Neural crest cell (in vitro differentiated cells): ENCODE results near the gene FAM234A. TPM values are rescaled to one million over a fixed set of nuclear protein-coding genes. Genes with fewer than 3 reads are reported as not detected.
A peak's percentile ranks its signal among the peaks of the same experiment; 100 is the strongest.

Experiments
- DNase-seq: peaks from one replicate; pipeline ENCODE4 v3.0.0; 2021; ENCODE audit warnings: low read depth, mixed read lengths, low spot score
- H3K27ac Mint-ChIP-seq: one replicate; pipeline ENCODE4 v1.8.0; 2021; ENCODE audit warnings: mild to moderate bottlenecking, mixed read lengths; ENCODE audit not compliant: unreplicated experiment
- H3K27me3 Mint-ChIP-seq: 2 replicates; pipeline ENCODE4 v1.8.0; 2021; ENCODE audit warnings: low read depth, mild to moderate bottlenecking, mixed read lengths
- H3K36me3 Mint-ChIP-seq: 2 replicates; pipeline ENCODE4 v1.8.0; 2021; ENCODE audit warnings: low read depth, mild to moderate bottlenecking, mixed read lengths
- H3K4me1 Mint-ChIP-seq: 2 replicates; pipeline ENCODE4 v1.8.0; 2021; ENCODE audit warnings: mixed read lengths
- H3K4me3 Mint-ChIP-seq: one replicate; pipeline ENCODE4 v1.8.0; 2021; ENCODE audit warnings: mild to moderate bottlenecking, mixed read lengths
- H3K9me3 Mint-ChIP-seq: 2 replicates; pipeline ENCODE4 v1.8.0; 2021; ENCODE audit warnings: mixed read lengths
- CTCF ChIP-seq: fragments of 200-600 bp; sonication (generic); conservative IDR thresholded peaks from 2 replicates; pipeline ENCODE4 v1.5.0; 2021; ENCODE audit warnings: antibody characterized with exemption, mild to moderate bottlenecking
- total RNA-seq: library from RNA; stranded (reverse); gene quantifications from 2 replicates; pipeline ENCODE4 v1.2.1, GENCODE V29; 2021

The FAM234A gene
- total RNA-seq, 1 donor from 2014 or later = 97.8 TPM

DNA sequence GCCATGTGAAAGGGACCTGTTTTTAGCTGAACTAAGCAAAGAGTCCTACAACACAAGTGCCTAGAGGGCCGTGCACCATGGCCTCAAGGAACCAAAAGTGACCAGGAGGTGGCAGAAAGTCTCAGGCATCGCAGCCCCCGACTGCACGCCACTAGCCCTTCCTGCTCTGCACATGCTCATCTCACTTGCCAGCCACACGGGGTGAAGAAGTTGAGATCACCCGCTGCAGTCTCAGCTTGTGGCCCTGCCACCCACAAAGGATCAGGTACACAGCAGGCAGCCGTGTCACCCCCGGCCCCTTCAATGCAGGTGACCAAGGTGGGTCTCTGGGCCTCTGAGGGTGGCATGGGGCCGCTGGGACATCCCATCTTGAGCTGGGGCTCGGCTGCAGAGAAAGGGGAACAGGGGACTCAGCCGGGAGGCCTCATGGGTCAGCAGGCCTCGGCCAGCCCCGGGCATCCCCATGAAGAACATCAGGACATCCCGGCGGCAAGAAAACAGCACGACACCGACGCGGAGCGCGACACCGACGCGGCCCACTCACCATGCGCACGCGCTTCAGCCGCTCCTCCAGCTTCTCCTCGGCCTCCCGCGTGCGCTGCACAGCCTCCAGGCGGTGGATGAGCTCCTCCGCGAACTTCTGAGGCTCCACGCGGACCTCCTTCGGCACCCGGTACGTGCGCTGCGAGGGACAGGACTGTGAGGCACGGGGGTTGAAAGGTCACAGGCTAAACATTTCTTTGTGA lies 69.3 kb downstream of the FAM234A start:
- Mint-ChIP-seq H3K4me3 (no peak overlapping the region), H3K36me3 (peaks cover 5% of the 10 kb centered on the region), H3K9me3 (no peaks in the 10 kb centered on the region), H3K27me3 (no peaks in the 10 kb centered on the region), H3K4me1 (no peaks in the 10 kb centered on the region), H3K27ac (peak overlapping the region; percentile 62)
- TF ChIP-seq CTCF = peak; percentile 16
- DNase-seq = no peak

DNA sequence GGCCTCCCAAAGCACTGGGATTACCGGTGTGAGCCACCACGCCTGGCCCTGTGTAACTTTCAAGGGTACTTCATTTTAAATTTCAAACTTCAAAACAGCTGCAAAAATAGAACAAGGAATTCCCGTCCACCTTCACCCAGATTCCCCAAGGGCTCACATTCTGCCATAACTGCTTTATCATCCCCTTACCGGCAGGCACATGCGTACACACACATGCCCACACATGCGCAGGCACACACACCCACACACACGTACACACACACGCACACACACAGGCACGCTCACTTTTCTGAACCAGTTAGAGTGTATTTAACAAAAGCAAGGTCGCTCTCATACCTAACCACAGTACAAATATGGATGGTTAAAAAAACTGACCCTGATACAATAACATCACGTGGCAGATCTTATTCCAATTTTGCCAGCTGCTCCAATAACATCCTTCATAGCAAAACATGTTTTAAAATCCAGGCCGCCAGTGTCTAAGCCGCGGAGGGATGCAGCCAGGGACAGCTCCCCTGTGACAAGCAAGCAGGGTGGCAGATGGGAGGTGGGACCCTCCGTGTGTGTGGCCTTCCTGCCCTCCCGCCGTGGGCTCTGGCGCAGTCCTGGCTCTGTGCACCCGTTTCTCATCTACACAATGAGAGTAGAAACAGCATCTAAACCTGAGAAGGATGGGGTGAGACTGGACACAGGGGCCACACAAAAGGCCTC lies 71.5 kb downstream of the FAM234A start:
- Mint-ChIP-seq H3K4me1 (no peaks in the 10 kb centered on the region), H3K9me3 (no peaks in the 10 kb centered on the region), H3K36me3 (peaks cover 5% of the 10 kb centered on the region), H3K4me3 (no peak overlapping the region), H3K27me3 (no peaks in the 10 kb centered on the region), H3K27ac (peak overlapping the region; percentile 88)
- no peak for TF ChIP-seq CTCF
- DNase-seq = no peak

GRCh38 chr16:306911-307370 lies 72.3 kb downstream of the FAM234A start:
- TF ChIP-seq CTCF = no peak
- H3K27ac Mint-ChIP-seq = no peak overlapping the region
- H3K36me3 Mint-ChIP-seq = peaks cover 5% of the 10 kb centered on the region
- H3K4me3 Mint-ChIP-seq = no peak overlapping the region
- H3K4me1 Mint-ChIP-seq = no peaks in the 10 kb centered on the region
- no peaks in the 10 kb centered on the region for H3K27me3 Mint-ChIP-seq
- no peak for DNase-seq
- H3K9me3 Mint-ChIP-seq = no peaks in the 10 kb centered on the region

DNA sequence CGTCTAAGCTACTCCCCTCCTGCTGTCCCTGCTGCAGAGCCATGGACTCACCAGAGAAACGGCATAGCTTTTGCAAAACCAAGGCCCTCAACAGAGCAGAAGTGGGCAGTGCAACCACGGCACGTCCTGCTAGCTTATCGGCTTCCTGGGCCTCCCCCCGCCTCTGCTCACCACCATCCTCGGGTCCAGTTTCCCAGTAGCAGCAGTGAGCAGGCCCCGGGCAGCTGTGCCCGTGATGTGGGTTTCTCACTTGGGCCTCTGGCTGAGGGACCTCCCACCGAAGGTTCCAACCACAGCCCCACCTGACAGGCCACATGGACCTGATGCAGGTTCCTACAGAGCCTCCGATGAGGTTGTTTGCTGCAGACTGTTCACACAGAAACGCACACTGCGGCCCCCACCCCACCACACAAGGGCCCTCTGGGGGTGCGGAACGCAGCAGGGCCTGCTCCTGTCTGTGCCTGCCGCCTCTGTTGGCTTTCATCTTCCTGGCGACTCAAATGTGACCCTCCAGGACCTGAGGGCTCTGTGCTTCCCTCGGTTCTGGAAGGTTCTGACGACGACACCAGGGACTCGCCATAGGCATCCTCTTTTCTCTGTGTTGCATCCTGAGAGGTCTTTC lies 73.2 kb downstream of the FAM234A start:
- H3K36me3 Mint-ChIP-seq = peaks cover 5% of the 10 kb centered on the region
- H3K4me3 Mint-ChIP-seq = no peak overlapping the region
- no peaks in the 10 kb centered on the region for H3K4me1 Mint-ChIP-seq
- H3K27me3 Mint-ChIP-seq = no peaks in the 10 kb centered on the region
- H3K27ac Mint-ChIP-seq = no peak overlapping the region
- H3K9me3 Mint-ChIP-seq = no peaks in the 10 kb centered on the region
- no peak for DNase-seq
- no peak for TF ChIP-seq CTCF

- H3K4me3 Mint-ChIP-seq = no peak overlapping the region
- H3K27ac Mint-ChIP-seq = no peak overlapping the region
- no peak for TF ChIP-seq CTCF
- DNase-seq = no peak
- no peaks in the 10 kb centered on the region for H3K27me3 Mint-ChIP-seq
- no peaks in the 10 kb centered on the region for H3K4me1 Mint-ChIP-seq
- peaks cover 2% of the 10 kb centered on the region for H3K36me3 Mint-ChIP-seq
- no peaks in the 10 kb centered on the region for H3K9me3 Mint-ChIP-seq
Measured at GRCh38 chr16:309476-309875, 74.9 kb downstream of the FAM234A start.
